Endothelial cell of umbilical vein (primary cell): ENCODE results near the gene B4GALT6. TPM values are rescaled to one million over a fixed set of nuclear protein-coding genes. Genes with fewer than 3 reads are reported as not detected.

ENCODE experiments used
- BruUV-seq: library from RNA; stranded (reverse); fragments of 400-500 nt; replicated peaks from 2 replicates; lab custom pipeline; 2021; lab: Mats Ljungman, UMichigan
- CTCF ChIA-PET: fragments of 300-600, 350-600 bp; sonication (Branson Sonifier 250); formaldehyde crosslinking; loops from one replicate; lab custom pipeline; 2021; ENCODE audit warnings: antibody characterized with exemption, inconsistent platforms; lab: Charles Lee
- POLR2A ChIA-PET: fragments of 300-600, 350-600 bp; sonication (Branson Sonifier 250); formaldehyde crosslinking; loops from one replicate; lab custom pipeline; 2021; ENCODE audit warnings: antibody characterized with exemption, inconsistent platforms; lab: Charles Lee
- DNase-seq: peaks from one replicate; pipeline ENCODE4 v3.0.0-alpha.2; 2011; ENCODE audit warnings: low read depth, low spot score
- FAIRE-seq: peaks from 2 replicates; lab custom pipeline; 2011; peaks lifted over from hg19 to GRCh38; lab: Jason Lieb, UNC
- H2AFZ ChIP-seq: 2 replicates; pipeline ENCODE4 v1.6.0; 2012; ENCODE audit warnings: low read depth, low read length, control low read depth, inconsistent platforms
- H3K27ac ChIP-seq: 2 replicates; pipeline ENCODE4 v1.5.1; 2011; ENCODE audit warnings: low read depth, mild to moderate bottlenecking, control low read depth, low read length, moderate library complexity; ENCODE audit not compliant: insufficient read depth
- H3K27me3 ChIP-seq, 2 experiments: 2 replicates each; pipeline versions ENCODE4 v1.6.0 to v1.6.1; 2011; ENCODE audit warnings: low read length in 2 of 2, mixed read lengths in 1 of 2; ENCODE audit not compliant: control insufficient read depth in 2 of 2, insufficient read depth in 2 of 2
- H3K36me3 ChIP-seq, 2 experiments: 2 replicates in 1 of 2; 3 replicates in 1 of 2; pipeline ENCODE4 v1.5.1; 2011; ENCODE audit warnings: low read length in 2 of 2, mild to moderate bottlenecking in 1 of 2, moderate library complexity in 1 of 2; ENCODE audit not compliant: control insufficient read depth in 2 of 2, insufficient read depth in 2 of 2; ENCODE audit errors: extremely low read depth in 1 of 2
- H3K4me1 ChIP-seq: 3 replicates; pipeline ENCODE4 v1.5.1; 2011; ENCODE audit warnings: mild to moderate bottlenecking, low read length; ENCODE audit not compliant: control insufficient read depth, insufficient read depth; ENCODE audit errors: extremely low read depth
- H3K4me2 ChIP-seq: 2 replicates; pipeline ENCODE4 v1.6.1; 2011; ENCODE audit warnings: low read length, control low read depth, mixed read lengths; ENCODE audit not compliant: insufficient read depth
- H3K4me3 ChIP-seq, 3 experiments: fragments of 200-600 bp in 1 of 3; sonication (generic), shearing (Covaris generic) in 1 of 3; replicated peaks in 1 of 3; 2 replicates each; pipeline ENCODE4 v1.5.1; 2011 to 2016; ENCODE audit warnings: control low read depth in 3 of 3, low read length in 3 of 3, mild to moderate bottlenecking in 2 of 3, inconsistent platforms in 1 of 3, low read depth in 1 of 3, moderate library complexity in 1 of 3; ENCODE audit not compliant: insufficient read depth in 1 of 3
- H3K79me2 ChIP-seq: 2 replicates; pipeline ENCODE4 v1.6.0; 2012; ENCODE audit warnings: low read length, inconsistent platforms; ENCODE audit not compliant: control insufficient read depth, insufficient read depth
- H3K9ac ChIP-seq: replicated peaks from 2 replicates; pipeline ENCODE3; 2011; ENCODE audit warnings: low read length, control low read depth; ENCODE audit not compliant: insufficient read depth; ENCODE audit errors: extremely low read depth
- H3K9me1 ChIP-seq: replicated peaks from 3 replicates; pipeline ENCODE4 v1.6.0; 2011; ENCODE audit warnings: mild to moderate bottlenecking, low read length; ENCODE audit not compliant: control insufficient read depth, insufficient read depth; ENCODE audit errors: extremely low read depth
- H3K9me3 ChIP-seq: replicated peaks from 2 replicates; pipeline ENCODE4 v1.5.1; 2012; ENCODE audit warnings: low read length, inconsistent platforms; ENCODE audit not compliant: control insufficient read depth, insufficient read depth
- H4K20me1 ChIP-seq: replicated peaks from 2 replicates; pipeline ENCODE3; 2011; ENCODE audit warnings: mild to moderate bottlenecking, low read length; ENCODE audit not compliant: control insufficient read depth, insufficient read depth; ENCODE audit errors: extremely low read depth
- CTCF ChIP-seq, 2 donors: IDR thresholded peaks; 1 replicate in 1 of 2; 2 replicates in 1 of 2; pipeline ENCODE4 v1.5.1; 2011; ENCODE audit warnings: low read length in 2 of 2, mild to moderate bottlenecking in 2 of 2, moderate library complexity in 2 of 2, control low read depth in 1 of 2, inconsistent platforms in 1 of 2, low read depth in 1 of 2; ENCODE audit not compliant: insufficient read depth in 1 of 2; ENCODE audit errors: extremely low read depth in 1 of 2
- FOS ChIP-seq: IDR thresholded peaks from 2 replicates; pipeline ENCODE4 v1.6.1; 2011; ENCODE audit warnings: mild to moderate bottlenecking, low read length, moderate library complexity, borderline replicate concordance; ENCODE audit not compliant: insufficient read depth
- GATA2 ChIP-seq: IDR thresholded peaks from 2 replicates; pipeline ENCODE4 v1.7.0; 2011; ENCODE audit warnings: low read depth, mild to moderate bottlenecking, moderate library complexity, mixed read lengths, low read length; ENCODE audit not compliant: insufficient read length, insufficient read depth
- JUN ChIP-seq: IDR thresholded peaks from 2 replicates; pipeline ENCODE4 v1.6.1; 2011; ENCODE audit warnings: borderline replicate concordance, low read depth; ENCODE audit not compliant: insufficient read length, insufficient read depth
- MYC ChIP-seq: IDR thresholded peaks from one replicate; pipeline ENCODE4 v1.6.1; 2011; ENCODE audit warnings: mild to moderate bottlenecking, low read depth, low read length
- POLR2A ChIP-seq: IDR thresholded peaks from 2 replicates; pipeline ENCODE4 v1.6.1; 2012; ENCODE audit warnings: low read depth, mild to moderate bottlenecking, control low read depth, low read length
- POLR2AphosphoS5 ChIP-seq: IDR thresholded peaks from 2 replicates; pipeline ENCODE4 v1.6.1; 2012; ENCODE audit warnings: low read depth, mild to moderate bottlenecking, control low read depth, low read length, moderate library complexity; ENCODE audit not compliant: insufficient read depth
- dilution Hi-C: fragments of 300-500 bp; cut with MboI; formaldehyde crosslinking; loops from one replicate; pipeline ENCODE4 v1.15.0; 2019; ENCODE audit warnings: low sequenced_read_pairs; ENCODE audit not compliant: extremely low pct_ligation_motif_present
- intact Hi-C: fragments of 100-400 bp; cut with micrococcal nuclease; formaldehyde crosslinking; loops from one replicate; pipeline ENCODE4 v1.10.0; 2022
- polyA plus RNA-seq, 4 experiments: library from polyadenylated mRNA; depleted of rRNA in 3 of 4; stranded (reverse) in 3 of 4; unstranded in 1 of 4; fragments of >200 nt; gene quantifications; 2 replicates each; pipeline versions ENCODE4 v1.2.1 to v1.2.3, GENCODE V29; 2011 to 2012; ENCODE audit warnings: missing spikeins in 1 of 4
- total RNA-seq: library from RNA; stranded (reverse); gene quantifications from 2 replicates; pipeline ENCODE4 v1.2.3, GENCODE V29; 2021

Gene B4GALT6
- total and polyA plus RNA-seq, 2 donors (not counting 3 experiments of a cell fraction or from before 2014, with no cell fraction given), result 3.9 to 24.2 TPM

- BruUV-seq, result no TSS peak
- H3K4me3 ChIP-seq, result no peak overlapping the region
- H3K9me1 ChIP-seq, result no peaks in the 10 kb centered on the region
- no peak overlapping the region for H3K27ac ChIP-seq
- no peak overlapping the region for H3K4me2 ChIP-seq
- H4K20me1 ChIP-seq, result no peaks in the 10 kb centered on the region
- FAIRE-seq (no peak), DNase-seq (no peak)
- dilution Hi-C loops (no loop called here), intact Hi-C loops (no loop called here)
- POLR2A ChIA-PET, result no interaction called here
- no peaks in the 10 kb centered on the region for H3K36me3 ChIP-seq
- no peaks in the 10 kb centered on the region for H3K79me2 ChIP-seq
- TF ChIP-seq POLR2A (no peak), MYC (no peak), FOS (no peak), POLR2AphosphoS5 (no peak), GATA2 (no peak), CTCF (IDR thresholded peaks at IDR 0.05; ENCODE audit: extremely low read depth in 1 of 2, insufficient read depth in 1 of 2, low read depth in 1 of 2, low read length in 2 of 2) (no peak), JUN (no peak)
- no peaks in the 10 kb centered on the region for H3K4me1 ChIP-seq
- CTCF ChIA-PET, result interaction anchor here (0.5 to 1.0 kb wide), 2 partner anchors 15 to 69 kb away, joined by 3 to 5 read pairs; no protein-coding TSS in a partner anchor
- H2AFZ ChIP-seq, result no peak overlapping the region
- no peaks in the 10 kb centered on the region for H3K9me3 ChIP-seq
- H3K27me3 ChIP-seq, result peaks cover 0 to 6% of the 10 kb centered on the region in 2 experiments
- no peak overlapping the region for H3K9ac ChIP-seq
Observed at GRCh38 chr18:31596081-31596872, 88.1 kb downstream of the B4GALT6 start.
